NCI-H1048 (cell line): ENCODE results near the gene CHGA.

ENCODE experiments used
- DNase-seq: peaks from one replicate; lab custom pipeline; 2025; lab: John Stamatoyannopoulos, UW

Gene CHGA

DNA sequence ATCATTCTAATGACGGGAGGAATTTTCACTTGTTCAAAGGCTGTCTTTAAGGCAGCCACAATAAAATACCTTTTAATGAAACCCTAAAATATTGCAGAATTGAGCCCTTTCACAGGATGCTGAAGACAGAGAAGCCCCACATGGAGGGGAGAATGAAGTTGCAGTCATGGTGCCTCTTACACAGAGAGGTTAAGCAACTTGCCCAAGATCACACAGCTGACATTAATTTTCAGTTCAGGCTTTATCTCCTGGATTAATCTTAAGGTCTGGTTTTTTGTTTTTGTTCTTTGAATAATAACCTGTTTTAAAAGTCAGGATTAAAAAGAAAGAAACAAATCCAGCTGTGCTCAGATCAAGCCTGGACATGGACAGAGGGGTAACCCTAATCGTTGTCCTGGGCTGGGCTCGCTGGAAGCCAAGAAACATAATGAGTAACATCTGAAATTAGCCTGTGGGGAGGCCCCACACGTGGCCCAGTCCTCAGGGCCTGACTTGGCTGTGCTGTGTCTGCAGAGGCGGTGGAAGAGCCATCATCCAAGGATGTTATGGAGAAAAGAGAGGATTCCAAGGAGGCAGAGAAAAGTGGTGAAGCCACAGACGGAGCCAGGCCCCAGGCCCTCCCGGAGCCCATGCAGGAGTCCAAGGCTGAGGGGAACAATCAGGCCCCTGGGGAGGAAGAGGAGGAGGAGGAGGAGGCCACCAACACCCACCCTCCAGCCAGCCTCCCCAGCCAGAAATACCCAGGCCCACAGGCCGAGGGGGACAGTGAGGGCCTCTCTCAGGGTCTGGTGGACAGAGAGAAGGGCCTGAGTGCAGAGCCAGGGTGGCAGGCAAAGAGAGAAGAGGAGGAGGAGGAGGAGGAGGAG lies 8.0 kb downstream of the CHGA start:
- DNase-seq = no peak

DNA sequence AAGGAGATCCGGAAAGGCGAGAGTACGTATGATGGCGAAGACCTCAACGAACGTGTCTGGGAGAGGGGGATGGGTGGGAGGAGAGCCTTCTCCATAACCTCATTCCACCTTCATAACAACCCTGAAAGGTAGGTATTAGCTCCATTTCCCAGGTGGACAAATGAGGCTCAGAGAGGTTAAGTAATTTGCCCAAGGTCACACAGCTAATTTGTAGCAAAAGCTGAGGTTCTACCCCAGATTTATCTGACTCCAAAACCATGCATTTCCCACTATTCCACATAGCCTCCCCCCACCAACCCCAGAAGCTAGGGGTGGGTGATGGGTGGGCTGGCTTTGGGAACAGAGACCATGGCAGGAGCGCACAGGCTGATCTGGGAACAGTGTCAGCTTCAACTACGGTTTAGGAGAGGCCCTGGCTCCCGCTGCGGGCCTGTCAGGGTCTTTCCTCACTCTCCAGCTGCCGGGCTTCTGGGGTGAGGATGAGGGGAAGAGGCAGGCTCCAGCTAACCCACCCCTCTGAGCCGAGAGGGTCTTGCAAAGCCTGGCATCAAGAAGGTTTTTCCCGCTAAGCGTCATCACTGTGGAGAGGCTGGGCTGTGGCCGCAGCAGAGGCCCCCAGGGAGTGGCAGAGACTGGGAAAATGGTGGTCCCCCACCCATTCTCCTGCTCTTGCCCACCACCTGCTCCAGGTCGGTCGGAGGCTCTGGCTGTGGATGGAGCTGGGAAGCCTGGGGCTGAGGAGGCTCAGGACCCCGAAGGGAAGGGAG lies 8.9 kb downstream of the CHGA start:
- DNase-seq = no peak

DNA sequence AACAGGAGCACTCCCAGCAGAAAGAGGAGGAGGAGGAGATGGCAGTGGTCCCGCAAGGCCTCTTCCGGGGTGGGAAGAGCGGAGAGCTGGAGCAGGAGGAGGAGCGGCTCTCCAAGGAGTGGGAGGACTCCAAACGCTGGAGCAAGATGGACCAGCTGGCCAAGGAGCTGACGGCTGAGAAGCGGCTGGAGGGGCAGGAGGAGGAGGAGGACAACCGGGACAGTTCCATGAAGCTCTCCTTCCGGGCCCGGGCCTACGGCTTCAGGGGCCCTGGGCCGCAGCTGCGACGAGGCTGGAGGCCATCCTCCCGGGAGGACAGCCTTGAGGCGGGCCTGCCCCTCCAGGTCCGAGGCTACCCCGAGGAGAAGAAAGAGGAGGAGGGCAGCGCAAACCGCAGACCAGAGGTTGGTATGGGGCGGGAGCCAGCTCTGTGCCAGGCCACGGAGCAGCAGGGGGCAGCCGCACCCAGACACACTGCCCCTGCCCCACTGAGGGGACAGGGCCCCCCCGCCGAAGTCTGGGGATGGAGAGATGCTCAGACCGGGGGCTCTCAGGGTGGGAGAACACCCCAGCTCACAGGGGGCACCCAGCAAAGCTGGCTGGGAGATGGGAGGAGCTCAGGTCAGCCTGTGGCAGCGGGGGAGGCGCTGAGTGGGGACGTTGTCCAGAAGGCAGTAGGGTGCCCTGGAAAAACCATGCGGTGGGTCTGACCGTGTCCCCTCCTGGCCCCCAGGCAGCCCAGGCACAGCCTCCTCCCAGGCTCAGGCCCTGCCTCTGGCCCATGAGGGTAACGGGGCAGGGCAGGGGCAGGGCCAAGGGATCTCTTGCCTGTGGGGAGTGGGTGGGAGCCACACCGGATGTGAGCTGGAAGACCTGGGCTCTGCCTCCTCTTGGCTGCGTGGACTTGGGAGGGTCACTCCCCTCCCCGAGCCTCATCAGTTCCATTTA lies 9.8 kb downstream of the CHGA start:
- DNase-seq = no peak

DNA sequence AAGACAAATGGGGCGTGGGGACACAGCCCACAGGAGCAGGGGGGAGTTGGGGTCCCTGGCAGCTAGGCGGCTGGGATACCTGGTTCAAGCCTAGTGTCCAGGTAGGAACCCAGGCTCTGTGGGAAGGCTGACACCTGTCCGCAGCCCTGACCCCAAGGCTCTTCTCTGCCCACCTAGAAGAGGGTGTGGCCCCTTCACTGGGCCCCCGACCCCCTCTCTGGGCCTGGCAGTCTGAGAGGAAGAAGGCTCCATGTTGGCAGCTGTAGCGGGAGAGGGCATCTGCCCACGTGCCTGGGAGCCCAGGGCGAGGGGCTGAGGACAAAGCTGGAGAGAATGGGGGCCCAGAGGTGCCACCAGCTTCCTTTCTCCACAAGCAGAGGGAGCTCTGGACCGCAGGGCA lies 10.5 kb downstream of the CHGA start:
- no peak for DNase-seq

DNA sequence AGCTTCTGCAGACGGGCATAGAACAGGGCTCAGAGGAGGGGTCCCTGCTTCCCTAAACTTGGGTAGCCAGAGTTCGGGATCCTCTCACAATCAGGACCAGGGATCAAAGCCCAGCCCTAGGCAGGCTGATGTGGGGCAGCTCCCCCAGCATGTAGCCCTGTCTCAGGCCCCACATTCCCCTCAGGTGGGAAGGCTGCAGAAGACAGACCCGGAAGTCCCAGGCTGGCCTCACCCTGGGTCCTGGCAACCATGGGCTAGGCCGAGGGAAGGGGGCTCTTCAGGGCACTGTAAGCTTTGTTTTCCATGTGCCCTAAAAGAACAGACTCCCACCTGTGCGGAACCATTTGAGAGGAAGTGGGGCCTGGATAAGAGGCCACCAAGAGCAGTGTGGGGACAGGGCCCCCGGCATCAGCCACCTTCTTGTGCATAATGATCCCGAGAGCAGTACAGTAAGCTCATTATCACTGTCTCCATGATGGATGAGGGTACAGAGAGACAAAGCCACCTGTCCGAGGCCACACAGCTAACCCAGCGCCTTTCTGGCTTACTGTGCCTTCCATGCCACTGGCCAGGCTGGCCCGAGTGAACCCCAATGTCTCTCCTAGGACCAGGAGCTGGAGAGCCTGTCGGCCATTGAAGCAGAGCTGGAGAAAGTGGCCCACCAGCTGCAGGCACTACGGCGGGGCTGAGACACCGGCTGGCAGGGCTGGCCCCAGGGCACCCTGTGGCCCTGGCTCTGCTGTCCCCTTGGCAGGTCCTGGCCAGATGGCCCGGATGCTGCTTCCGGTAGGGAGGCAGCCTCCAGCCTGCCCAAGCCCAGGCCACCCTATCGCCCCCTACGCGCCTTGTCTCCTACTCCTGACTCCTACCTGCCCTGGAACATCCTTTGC lies 11.5 kb downstream of the CHGA start:
- DNase-seq = no peak

DNA sequence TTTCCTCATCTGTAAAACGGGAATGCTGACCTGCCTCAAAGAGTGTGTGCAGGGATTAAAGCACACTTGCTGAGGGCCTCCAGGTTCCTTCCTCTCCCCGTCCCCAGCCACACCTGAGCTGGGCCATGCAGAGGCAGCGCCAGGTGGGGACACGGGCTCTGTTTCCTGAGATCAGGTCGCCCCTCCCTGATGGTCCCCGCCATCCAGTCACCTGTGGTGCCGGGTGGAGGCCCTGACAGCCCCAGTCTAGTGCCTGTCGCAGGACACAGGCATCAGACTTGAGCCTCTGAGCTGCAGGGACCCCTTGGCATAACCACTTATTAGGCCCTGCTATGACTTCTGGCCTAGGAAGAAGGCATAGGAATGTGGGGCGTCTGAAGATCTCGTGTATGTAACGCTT lies 12.5 kb downstream of the CHGA start:
- no peak for DNase-seq

DNA sequence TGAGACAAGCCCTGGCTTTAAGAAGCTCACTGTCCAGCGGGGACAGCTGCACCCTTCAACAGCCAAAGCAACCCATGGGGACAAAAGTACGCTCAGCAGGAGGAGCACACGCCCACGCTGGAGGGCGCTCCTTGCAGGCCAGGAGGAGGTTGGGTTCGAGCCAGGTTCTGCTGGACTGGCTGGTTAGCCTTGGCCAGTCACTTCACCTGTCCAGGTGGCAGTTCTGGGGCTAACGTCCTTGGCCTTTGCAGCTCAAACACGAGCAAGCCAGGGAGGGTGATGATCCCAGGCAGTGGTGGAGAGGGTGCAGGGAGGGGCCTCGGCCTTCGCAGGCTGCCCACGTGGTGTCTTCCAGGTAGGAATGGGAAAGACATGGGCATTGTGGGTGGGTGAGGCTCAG lies 13.1 kb downstream of the CHGA start:
- DNase-seq = no peak

DNA sequence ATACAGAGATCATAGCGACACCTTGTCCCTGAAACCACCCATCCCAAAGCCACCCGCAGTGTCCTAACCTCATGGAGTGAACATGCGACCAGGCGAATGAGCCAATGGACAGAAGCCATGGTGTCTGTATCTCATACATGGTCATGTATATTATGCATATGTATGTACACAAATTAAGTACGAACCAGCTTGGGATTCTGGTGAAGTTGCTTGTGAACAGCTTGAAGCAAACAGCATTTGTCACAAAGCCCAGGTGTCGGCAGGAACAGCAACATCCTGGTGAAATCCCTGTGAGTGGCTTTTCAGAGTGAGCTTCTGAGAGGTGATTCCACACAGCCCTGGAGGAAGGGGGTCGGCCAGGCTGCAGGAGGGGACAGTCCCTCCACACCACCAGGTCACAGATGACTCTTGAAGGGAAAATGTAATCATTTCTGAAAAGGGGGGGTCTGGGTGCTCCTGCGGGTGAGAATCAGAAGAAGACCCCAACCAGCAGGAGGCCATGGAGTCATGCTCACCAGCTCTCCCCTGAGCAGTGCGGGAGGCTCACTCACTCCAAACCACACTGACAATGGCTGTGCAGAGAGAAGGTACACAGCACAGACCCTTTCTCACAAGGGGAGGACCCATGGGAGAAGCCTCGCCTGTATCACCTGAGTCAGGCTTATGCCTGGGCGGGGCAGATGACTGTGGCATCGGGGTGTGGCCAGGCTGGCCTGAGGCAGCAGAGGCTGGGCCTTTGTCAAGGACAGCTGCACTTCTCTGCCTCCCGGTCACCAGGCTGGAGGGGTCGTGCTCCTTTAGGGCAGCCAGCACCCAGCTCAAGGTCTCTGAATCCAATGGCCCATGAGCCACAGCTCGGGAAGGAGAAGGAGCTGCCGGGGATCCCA lies 14.3 kb downstream of the CHGA start:
- DNase-seq = no peak

DNA sequence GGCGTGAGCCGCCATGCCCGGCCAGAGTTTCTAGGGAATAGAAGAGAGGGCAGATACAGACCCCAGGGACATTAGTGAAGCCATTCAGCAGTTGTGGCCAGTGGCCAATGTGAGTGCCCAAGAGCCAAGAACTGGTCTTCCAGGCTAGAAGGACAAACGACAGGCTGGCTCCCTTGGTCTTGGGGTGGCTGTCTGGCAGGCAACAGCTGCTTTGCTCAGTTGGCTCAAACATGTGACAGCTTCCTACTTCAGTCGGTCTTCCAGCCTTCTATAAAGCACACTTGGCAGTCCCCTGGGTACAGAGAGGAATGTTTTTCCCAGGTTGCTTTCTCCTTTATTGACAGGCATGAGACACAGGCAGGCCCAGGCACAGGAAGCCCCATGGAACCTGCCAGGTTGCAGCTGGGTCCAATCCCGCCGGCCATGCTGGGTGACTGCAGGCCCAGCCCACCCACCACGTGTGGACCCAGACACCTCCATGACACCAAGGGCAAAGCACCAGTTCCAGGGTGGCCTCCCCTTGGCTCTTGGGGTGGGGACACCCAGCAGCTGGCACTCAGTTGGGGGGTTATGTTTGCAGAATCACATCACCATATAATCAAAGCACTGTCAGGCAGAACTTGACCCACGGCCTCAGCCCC lies 15.4 kb downstream of the CHGA start:
- DNase-seq = no peak

DNA sequence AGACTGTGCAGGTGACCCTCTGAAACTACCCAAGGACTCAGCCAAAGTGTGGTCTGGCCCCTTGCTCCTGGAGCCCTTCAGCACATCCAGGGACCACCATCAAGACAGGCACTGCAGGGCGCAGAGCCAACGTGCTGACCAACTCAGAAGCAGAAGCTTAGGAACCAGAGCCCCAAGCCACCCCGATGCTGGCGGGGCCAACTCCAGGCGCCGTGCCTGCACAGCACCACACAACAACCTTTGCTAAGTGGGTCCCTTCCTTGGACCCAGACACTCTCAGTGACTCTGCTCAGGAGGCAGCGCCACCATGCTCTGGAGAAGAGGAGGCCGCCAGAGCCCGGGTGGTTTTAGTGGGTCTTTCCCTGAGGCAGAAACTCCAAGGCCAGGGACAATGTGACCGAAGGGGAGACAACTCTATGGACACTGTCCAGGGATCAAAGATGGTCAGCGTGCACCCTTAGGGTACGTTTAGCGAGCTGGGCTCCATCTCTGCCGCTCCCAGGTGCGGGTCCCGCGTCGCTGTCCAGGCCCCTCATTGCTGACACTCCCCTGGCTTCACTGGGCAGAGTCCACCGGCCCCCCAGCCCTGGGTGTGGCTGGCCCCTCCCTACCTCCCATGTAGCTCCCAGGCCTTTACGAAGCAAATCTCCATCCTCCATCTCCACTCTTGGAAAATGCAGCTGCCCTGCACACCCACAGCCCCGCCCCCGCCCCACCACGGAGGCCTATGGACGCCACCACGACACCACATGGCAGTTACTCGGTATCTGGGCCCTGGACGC lies 16.1 kb downstream of the CHGA start:
- no peak for DNase-seq

DNA sequence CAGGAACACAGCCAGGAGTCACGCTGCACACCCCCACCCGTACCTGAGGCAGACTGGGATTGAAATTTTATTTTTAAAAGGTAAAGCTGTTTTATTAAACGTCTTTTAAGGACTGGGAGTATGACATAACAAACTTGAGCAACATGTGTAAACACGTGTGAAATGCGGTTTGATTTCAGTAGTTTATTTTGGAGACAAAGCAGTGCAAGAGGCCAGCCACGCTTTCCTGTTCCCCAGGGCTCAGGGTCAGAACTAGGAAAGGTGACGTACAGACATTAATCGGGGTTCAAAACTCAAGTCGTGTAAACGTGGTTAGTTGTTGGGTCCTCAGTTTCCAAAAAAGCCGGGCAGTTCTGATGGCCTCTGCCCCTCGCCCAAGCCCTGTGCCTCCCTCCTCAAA lies 16.7 kb downstream of the CHGA start:
- no peak for DNase-seq

DNA sequence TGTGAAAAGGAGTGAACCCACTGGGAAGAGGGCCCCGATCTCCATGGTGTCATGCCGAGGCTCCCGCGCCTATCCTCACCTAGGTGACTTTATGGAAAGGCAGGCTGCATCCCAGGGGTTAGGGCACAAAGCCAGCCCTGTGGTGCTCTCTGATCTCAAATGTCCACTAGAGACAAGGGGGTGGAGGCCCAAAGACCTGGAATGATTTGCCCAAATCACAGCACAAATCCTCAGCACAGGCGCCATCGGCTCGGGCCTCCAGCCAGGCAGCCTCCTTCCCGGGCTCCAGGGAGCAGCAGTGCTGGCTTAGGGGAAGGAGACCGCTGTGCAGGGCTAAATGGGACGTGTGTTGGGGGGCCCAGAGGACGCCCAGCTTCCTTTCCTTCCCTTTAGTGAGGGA lies 17.6 kb downstream of the CHGA start:
- no peak for DNase-seq

DNA sequence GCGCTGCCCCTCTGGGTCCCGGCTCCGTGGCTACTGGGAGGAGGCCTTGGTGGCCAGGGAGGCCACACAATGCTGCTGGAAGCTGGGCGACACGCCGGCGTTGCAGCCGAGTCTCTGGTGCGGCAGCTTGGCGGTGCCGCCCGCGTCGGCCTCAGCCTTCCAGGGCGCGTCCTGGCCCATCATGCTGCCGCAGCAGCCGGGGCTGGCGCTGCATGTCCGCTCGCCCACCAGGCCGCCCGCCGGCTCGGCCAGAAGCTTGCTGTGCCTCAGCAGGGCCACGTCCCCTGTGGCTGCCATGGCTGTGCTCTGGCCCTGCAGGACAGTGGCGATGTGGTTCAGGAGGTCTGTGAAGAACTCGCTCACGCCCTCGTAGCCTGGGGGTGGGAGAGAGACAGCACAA lies 18.6 kb downstream of the CHGA start:
- no peak for DNase-seq

DNA sequence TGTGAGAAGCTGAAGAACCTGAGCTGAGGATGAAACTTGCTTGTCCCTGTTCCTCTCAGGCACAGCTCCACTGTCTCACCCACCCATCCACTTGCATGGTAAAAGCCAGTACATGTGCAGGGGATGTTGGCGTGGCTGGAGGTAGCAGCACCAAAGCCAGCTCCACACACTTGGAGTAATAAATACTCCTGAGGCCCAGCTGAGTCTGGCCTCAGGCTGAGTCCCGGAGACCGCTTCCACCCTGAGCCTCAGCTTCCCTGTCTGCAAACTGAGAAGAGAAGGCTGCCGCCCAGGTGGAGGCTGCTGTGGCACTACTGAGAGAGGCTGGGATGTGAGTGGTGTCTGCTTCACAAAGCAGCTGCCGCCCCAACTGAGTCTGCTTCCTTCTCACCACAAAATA lies 19.2 kb downstream of the CHGA start:
- DNase-seq = no peak

DNA sequence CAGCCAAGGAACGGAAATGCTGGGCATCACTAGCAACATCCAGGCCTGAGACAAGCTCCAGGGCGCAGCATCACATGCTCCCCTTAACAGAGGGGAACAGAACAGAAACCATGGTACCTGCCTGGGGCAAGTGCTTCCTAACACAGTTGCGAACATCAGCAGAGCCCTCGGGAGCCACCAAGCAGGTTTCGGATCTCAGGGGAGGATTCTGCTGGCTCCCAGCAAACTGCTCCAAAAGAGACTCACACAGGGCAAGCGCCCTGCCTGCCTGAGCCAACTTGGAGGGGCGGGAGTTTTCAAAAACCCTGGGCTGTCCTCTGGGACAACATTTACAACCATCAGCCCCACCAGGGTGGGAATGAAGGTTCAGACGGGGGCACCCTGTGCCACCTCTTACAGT lies 19.6 kb downstream of the CHGA start:
- no peak for DNase-seq

DNA sequence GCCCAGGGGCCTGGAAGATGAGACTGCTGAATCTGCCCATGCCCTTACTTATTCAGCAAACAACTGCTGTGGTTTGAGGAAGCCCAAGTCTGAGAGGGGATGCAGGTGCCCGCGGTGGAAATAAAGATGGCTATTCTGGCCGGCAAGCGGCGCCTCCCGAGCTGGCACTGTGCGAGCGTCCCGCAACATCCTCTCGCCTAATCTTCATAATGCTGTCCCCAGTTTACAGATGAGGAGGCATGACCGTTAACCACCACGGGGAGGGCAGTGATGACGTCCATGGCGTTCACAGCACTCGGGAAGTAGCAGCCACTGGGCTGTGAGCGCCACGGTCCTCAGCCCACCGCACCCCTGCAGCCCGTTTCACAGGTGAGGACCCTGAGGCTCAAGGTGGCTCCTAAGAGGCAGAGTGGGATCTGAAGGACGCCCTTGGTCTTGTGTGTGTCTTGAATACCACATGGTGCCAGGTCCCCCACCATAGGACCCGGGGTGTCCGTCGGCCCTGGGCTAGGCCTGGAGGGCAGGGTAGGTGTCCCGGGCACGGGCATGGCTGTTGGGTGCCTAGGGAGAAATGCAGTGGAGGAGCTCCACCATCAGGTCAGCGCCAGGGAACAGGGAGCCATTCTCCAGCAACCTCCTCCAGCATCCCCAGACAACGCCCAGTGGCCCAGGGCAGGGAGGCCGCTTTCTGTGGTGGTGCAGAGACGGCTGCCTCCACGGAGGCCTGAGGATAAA lies 20.2 kb downstream of the CHGA start:
- DNase-seq = no peak

DNA sequence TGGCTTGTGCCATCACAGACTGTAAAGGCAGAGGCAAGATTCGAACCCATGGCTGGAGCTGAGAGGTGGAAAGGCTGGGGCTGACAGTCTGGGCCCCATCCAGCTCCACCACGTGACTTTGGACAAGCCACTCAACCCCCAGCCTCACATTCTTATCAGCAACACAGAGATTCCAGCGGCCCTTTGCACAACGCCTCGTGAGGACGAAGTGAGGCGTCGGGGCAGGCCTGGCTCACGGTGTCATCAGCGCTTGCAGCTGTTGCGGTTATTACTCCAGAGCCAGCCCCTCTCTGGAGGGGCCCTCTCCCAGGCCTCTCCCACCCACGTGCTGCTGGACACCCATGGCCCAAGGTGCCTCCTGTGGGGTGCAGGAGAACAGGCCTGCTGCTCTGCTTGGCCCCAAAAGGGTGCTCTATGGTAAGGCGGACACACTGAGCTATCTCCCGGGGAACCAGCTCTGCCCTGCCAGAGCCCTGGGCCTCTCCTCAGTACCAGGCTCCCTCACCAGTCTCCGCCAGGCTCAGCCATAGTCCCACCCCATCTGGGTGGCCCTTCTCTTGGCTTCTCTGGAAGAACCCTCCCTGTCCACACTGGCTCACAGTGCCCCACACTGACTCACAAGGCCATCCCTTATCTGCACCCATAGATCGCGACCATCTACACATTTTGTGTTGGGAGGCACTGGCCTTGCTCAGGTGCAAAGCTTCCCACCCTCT lies 21.1 kb downstream of the CHGA start:
- no peak for DNase-seq

DNA sequence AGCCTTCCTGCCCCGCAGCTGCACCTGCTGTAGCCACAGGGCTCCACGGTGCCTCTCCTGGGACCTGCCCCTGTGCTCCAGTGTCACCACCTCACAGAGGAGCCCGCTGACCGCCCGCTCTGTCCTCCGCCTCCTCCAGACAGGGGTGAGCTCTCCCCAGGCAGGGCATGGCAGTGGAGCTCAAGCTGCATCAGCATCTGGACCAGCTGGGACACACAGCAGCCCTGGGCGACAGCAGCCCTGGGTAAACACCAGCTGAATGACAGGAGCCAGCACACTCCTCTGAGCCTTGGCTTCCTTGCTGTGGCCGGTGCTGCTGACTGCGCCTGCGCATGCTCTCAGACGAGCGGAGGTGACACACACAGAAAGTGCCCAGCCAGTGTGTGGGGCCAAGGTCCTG lies 22.0 kb downstream of the CHGA start:
- DNase-seq = no peak
